ENCODE measurements around the gene BRCA1. TPM values are rescaled to one million over a fixed set of nuclear protein-coding genes. Genes with fewer than 3 reads are reported as not detected.
"Not testable (repeated sequence)": the region's sequence is repeated elsewhere in the genome, so short reads cannot be mapped to it uniquely, and the experiment has no call there.

Gene BRCA1
- total RNA-seq, 1 experiment from 2014 or later, result 50.8 TPM

- Mint-ChIP-seq H3K27me3 (ENCODE audit: insufficient read depth, unreplicated experiment) (no peaks in the 10 kb centered on the region), H3K36me3 (ENCODE audit: insufficient read depth, unreplicated experiment) (peaks cover 31% of the 10 kb centered on the region), H3K4me3 (ENCODE audit: unreplicated experiment) (no peak overlapping the region), H3K4me1 (ENCODE audit: low read depth, unreplicated experiment) (peaks cover 8% of the 10 kb centered on the region), H3K27ac (ENCODE audit: unreplicated experiment) (no peak overlapping the region), H3K9me3 (ENCODE audit: unreplicated experiment) (no peaks in the 10 kb centered on the region)
- TF ChIP-seq, protein P1, sequence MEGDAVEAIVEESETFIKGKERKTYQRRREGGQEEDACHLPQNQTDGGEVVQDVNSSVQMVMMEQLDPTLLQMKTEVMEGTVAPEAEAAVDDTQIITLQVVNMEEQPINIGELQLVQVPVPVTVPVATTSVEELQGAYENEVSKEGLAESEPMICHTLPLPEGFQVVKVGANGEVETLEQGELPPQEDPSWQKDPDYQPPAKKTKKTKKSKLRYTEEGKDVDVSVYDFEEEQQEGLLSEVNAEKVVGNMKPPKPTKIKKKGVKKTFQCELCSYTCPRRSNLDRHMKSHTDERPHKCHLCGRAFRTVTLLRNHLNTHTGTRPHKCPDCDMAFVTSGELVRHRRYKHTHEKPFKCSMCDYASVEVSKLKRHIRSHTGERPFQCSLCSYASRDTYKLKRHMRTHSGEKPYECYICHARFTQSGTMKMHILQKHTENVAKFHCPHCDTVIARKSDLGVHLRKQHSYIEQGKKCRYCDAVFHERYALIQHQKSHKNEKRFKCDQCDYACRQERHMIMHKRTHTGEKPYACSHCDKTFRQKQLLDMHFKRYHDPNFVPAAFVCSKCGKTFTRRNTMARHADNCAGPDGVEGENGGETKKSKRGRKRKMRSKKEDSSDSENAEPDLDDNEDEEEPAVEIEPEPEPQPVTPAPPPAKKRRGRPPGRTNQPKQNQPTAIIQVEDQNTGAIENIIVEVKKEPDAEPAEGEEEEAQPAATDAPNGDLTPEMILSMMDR (IDR thresholded peaks at IDR 0.05; ENCODE audit: insufficient read depth in 1 of 2, low read depth in 1 of 2, low read length in 1 of 2, severe bottlenecking in 1 of 2, unreplicated experiment in 1 of 2), result no peak
- H3K36me3 ChIP-seq (ENCODE audit: control insufficient read depth, insufficient read depth, low read length), result no peaks in the 10 kb centered on the region
- POLR2A ChIA-PET, result interaction anchor here (0.6 kb wide), 1 partner anchor 217 kb away, joined by 10 read pairs; no protein-coding TSS in a partner anchor
- H3K9me3 ChIP-seq, result peaks cover 11% of the 10 kb centered on the region; the same call in 1 of the 2 replicates
- peak; percentile 55 to 61 for DNase-seq
- intact Hi-C loops (cut with micrococcal nuclease; ENCODE audit: unreplicated experiment), result loop anchor here (1.0 kb wide), 1 partner anchor 14 kb away; no protein-coding TSS in a partner anchor
- no TSS peak for BruUV-seq (replicated peaks)
- no peak overlapping the region for H3K4me3 ChIP-seq (ENCODE audit: low read depth, low read length)
- CTCF ChIA-PET, result interaction anchor here (1.1 kb wide), 1 partner anchor 14 kb away, joined by 9 read pairs; no protein-coding TSS in a partner anchor
- H3K4me1 ChIP-seq, result peaks cover 18% of the 10 kb centered on the region
- no peaks in the 10 kb centered on the region for H3K27me3 ChIP-seq (replicated peaks; ENCODE audit: control insufficient read depth, insufficient read depth, low read length)
Observed at GRCh38 chr17:43155666-43156065, 30.5 kb upstream of the BRCA1 start.

- CTCF ChIA-PET; H3K27ac Mint-ChIP-seq (ENCODE audit: unreplicated experiment); H3K27me3 ChIP-seq (replicated peaks; ENCODE audit: control insufficient read depth, insufficient read depth, low read length); H3K4me3 ChIP-seq (ENCODE audit: low read depth, low read length); H3K4me3 Mint-ChIP-seq (ENCODE audit: unreplicated experiment); BruUV-seq (replicated peaks); H3K4me1 Mint-ChIP-seq (ENCODE audit: low read depth, unreplicated experiment); intact Hi-C loops (cut with micrococcal nuclease; ENCODE audit: unreplicated experiment); H3K36me3 ChIP-seq (ENCODE audit: control insufficient read depth, insufficient read depth, low read length); H3K27me3 Mint-ChIP-seq (ENCODE audit: insufficient read depth, unreplicated experiment); H3K9me3 Mint-ChIP-seq (ENCODE audit: unreplicated experiment); DNase-seq: not testable (repeated sequence)
- Histone ChIP-seq H3K4me1 (peaks cover 18% of the 10 kb centered on the region), H3K9me3 (peaks cover 11% of the 10 kb centered on the region; the same call in 1 of the 2 replicates)
- H3K36me3 Mint-ChIP-seq (ENCODE audit: insufficient read depth, unreplicated experiment), result peaks cover 41% of the 10 kb centered on the region
- POLR2A ChIA-PET, result interaction anchor here (0.6 kb wide), 1 partner anchor 18 kb away, joined by 4 read pairs; no protein-coding TSS in a partner anchor
Observed at GRCh38 chr17:43153197-43153835, 28.2 kb upstream of the BRCA1 start.

- Mint-ChIP-seq H3K4me3 (ENCODE audit: unreplicated experiment) (no peak overlapping the region), H3K4me1 (ENCODE audit: low read depth, unreplicated experiment) (peaks cover 8% of the 10 kb centered on the region), H3K36me3 (ENCODE audit: insufficient read depth, unreplicated experiment) (peaks cover 43% of the 10 kb centered on the region), H3K27ac (ENCODE audit: unreplicated experiment) (no peak overlapping the region), H3K27me3 (ENCODE audit: insufficient read depth, unreplicated experiment) (no peaks in the 10 kb centered on the region), H3K9me3 (ENCODE audit: unreplicated experiment) (no peaks in the 10 kb centered on the region)
- Histone ChIP-seq H3K4me1 (peaks cover 18% of the 10 kb centered on the region), H3K9me3 (peaks cover 11% of the 10 kb centered on the region; the same call in 1 of the 2 replicates), H3K27me3 (replicated peaks; ENCODE audit: control insufficient read depth, insufficient read depth, low read length) (no peaks in the 10 kb centered on the region), H3K36me3 (ENCODE audit: control insufficient read depth, insufficient read depth, low read length) (no peaks in the 10 kb centered on the region), H3K4me3 (ENCODE audit: low read depth, low read length) (no peak overlapping the region)
- ChIA-PET POLR2A (no interaction called here), CTCF (no interaction called here)
- DNase-seq, result no peak
- intact Hi-C loops (cut with micrococcal nuclease; ENCODE audit: unreplicated experiment), result no loop called here
- no TSS peak for BruUV-seq (replicated peaks)
- TF ChIP-seq, protein P1 (IDR thresholded peaks at IDR 0.05; ENCODE audit: insufficient read depth in 1 of 2, low read depth in 1 of 2, low read length in 1 of 2, severe bottlenecking in 1 of 2, unreplicated experiment in 1 of 2), result no peak
Observed at GRCh38 chr17:43151880-43152456, 26.8 kb upstream of the BRCA1 start.

Measured in Caco-2 (cell line).